ENCODE measurements around the gene RAB30.

DNA sequence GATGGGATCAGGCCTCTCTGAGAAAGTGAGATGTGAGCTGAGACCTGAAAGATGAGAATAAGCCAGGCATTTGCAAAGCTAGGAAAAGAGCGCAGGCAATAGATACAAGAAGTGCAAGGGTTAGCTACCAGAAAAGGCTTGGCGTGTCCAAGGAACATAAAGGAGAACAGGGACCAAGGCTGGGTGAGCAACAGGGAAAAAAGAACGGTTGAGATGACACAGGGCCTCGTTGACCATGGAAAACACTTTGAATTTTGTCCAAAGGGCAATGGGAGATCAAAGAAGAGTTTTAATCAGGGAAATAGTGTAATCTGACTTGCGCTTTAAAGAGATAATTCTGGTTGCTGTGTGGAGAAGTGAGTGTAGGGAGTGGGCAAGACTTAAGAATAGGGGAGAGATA lies 35.0 kb downstream of the RAB30 start:
- TF ChIP-seq, protein P1, sequence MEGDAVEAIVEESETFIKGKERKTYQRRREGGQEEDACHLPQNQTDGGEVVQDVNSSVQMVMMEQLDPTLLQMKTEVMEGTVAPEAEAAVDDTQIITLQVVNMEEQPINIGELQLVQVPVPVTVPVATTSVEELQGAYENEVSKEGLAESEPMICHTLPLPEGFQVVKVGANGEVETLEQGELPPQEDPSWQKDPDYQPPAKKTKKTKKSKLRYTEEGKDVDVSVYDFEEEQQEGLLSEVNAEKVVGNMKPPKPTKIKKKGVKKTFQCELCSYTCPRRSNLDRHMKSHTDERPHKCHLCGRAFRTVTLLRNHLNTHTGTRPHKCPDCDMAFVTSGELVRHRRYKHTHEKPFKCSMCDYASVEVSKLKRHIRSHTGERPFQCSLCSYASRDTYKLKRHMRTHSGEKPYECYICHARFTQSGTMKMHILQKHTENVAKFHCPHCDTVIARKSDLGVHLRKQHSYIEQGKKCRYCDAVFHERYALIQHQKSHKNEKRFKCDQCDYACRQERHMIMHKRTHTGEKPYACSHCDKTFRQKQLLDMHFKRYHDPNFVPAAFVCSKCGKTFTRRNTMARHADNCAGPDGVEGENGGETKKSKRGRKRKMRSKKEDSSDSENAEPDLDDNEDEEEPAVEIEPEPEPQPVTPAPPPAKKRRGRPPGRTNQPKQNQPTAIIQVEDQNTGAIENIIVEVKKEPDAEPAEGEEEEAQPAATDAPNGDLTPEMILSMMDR (IDR thresholded peaks at IDR 0.05) = no peak
- no peak for TF ChIP-seq POLR2AphosphoS5 (IDR thresholded peaks at IDR 0.05; ENCODE audit: insufficient read depth in 1 of 2, low read depth in 1 of 2)
- no peak for TF ChIP-seq POLR2A (IDR thresholded peaks at IDR 0.05)
